ENCODE measurements around the gene RPL10A. TPM values are rescaled to one million over a fixed set of nuclear protein-coding genes. Genes with fewer than 3 reads are reported as not detected.

Gene RPL10A
- total and polyA plus RNA-seq, 2 of the 8 experiments (the other 6 are each of a cell fraction or from before 2014, with no cell fraction given): 1,893 to 2,948 TPM

DNA sequence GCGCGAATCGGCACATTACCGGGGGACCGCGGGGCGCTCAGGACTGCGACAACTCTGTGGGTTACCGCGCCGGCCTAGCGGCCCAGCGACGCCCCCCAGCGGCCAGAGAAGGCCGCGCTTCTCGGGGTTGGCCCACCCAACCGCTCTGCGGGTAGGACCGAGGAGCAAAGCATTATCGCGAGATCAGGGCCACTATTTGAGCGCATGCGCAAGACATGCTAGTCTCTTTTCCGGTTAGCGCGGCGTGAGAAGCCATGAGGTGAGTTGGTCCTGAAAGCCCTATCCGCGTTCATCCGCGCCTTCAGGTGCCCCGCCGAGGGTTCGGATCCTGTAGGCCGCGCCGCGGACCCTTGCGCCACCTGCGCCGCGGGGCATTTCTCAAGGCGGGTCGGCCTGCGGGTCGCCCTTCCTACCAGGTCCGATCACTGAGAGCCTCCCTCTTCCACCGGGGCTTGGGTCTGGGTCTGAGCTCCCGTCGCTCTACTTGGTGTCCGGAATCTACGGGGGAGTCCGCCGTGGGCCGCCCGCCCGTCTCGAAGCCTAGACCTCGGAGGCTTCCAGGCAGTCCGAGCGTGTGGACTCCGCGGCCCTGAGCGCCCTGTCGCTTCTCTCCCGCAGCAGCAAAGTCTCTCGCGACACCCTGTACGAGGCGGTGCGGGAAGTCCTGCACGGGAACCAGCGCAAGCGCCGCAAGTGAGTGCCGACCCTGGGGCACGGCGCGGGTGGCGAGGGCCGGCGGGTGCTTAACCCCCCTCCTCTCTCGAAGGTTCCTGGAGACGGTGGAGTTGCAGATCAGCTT lies at the start of gene RPL10A (continued):
- TF ChIP-seq CHD7 (IDR thresholded peaks at IDR 0.05; ENCODE audit: insufficient replicate concordance, low read length): no peak
- peak; percentile 98 for TF ChIP-seq TBP (IDR thresholded peaks at IDR 0.05; ENCODE audit: low read depth, low read length)

Measured in H1 (cell line).